Calu3 (cell line): ENCODE results near the gene XPO6. TPM values are rescaled to one million over a fixed set of nuclear protein-coding genes. Genes with fewer than 3 reads are reported as not detected.
A peak's percentile ranks its signal among the peaks of the same experiment; 100 is the strongest.

Source experiments
- BruUV-seq: library from RNA; stranded (reverse); fragments of 400-500 nt; replicated peaks from 2 replicates; lab custom pipeline; 2021; lab: Mats Ljungman, UMichigan
- CTCF ChIA-PET: fragments of 300-600 bp; sonication (Branson Sonifier 250); formaldehyde crosslinking; loops from one replicate; lab custom pipeline; 2022; ENCODE audit warnings: antibody characterized with exemption; lab: Charles Lee
- DNase-seq: peaks from one replicate; pipeline ENCODE4 v3.0.0; 2022
- H3K27ac Mint-ChIP-seq: one replicate; pipeline ENCODE4 v1.8.0; 2022; ENCODE audit warnings: mixed read lengths; ENCODE audit not compliant: unreplicated experiment
- H3K27me3 Mint-ChIP-seq: one replicate; pipeline ENCODE4 v1.8.0; 2022; ENCODE audit warnings: mixed read lengths; ENCODE audit not compliant: unreplicated experiment
- H3K36me3 Mint-ChIP-seq: one replicate; pipeline ENCODE4 v1.8.0; 2022; ENCODE audit warnings: mild to moderate bottlenecking, moderate library complexity, mixed read lengths; ENCODE audit not compliant: insufficient read depth, unreplicated experiment
- H3K4me1 Mint-ChIP-seq: one replicate; pipeline ENCODE4 v1.8.0; 2022; ENCODE audit warnings: mild to moderate bottlenecking, low read depth, mixed read lengths; ENCODE audit not compliant: unreplicated experiment
- H3K4me3 Mint-ChIP-seq: one replicate; pipeline ENCODE4 v1.8.0; 2022; ENCODE audit warnings: mild to moderate bottlenecking, low read depth, moderate library complexity, mixed read lengths; ENCODE audit not compliant: unreplicated experiment
- H3K9me3 Mint-ChIP-seq: one replicate; pipeline ENCODE4 v1.8.0; 2022; ENCODE audit warnings: low read depth, mixed read lengths; ENCODE audit not compliant: unreplicated experiment
- intact Hi-C: fragments of 100-400 bp; cut with micrococcal nuclease; formaldehyde crosslinking; loops from one replicate; pipeline ENCODE4 v1.10.0; 2022; ENCODE audit not compliant: unreplicated experiment
- total RNA-seq: library from RNA; stranded (reverse); gene quantifications from 2 replicates; pipeline ENCODE4 v1.2.3, GENCODE V29; 2022
- TF ChIP-seq, protein P1 (sequence below): fragments of 200-600 bp; IDR thresholded peaks from one replicate; pipeline ENCODE4 v1.8.0; 2022; ENCODE audit warnings: antibody characterized with exemption; ENCODE audit not compliant: unreplicated experiment

XPO6 gene
- total RNA-seq, 1 experiment from 2014 or later, result 149 TPM

DNA sequence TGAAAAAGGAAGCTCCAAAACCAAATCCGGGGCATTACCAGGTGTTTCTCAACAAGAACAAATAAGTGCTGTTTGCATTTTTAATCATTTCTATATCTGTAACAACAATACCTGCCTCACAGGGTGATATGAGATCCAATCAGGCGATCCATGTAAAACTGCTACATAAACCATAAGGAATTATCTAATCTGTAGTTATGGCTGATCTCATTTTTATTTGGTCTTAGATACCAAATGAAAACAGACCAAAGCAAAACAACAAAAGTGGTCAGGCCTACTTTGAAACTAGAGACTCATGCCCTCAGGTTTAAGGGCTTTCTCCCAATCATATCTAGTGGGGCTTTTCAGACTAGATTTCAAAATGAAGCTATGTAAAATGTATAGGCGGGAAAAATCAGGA lies 28.3 kb downstream of the XPO6 start:
- no TSS peak for BruUV-seq
- CTCF ChIA-PET, result interaction anchor here (0.6 to 0.7 kb wide), 3 partner anchors 9 to 258 kb away, joined by 3 to 8 read pairs (median 6); no protein-coding TSS in a partner anchor
- intact Hi-C loops, result no loop called here
- Mint-ChIP-seq H3K27ac (peak overlapping the region; percentile 17), H3K36me3 (peaks cover 40% of the 10 kb centered on the region), H3K27me3 (no peaks in the 10 kb centered on the region), H3K4me3 (no peak overlapping the region), H3K9me3 (no peaks in the 10 kb centered on the region), H3K4me1 (peaks cover 52% of the 10 kb centered on the region)
- TF ChIP-seq, protein P1, sequence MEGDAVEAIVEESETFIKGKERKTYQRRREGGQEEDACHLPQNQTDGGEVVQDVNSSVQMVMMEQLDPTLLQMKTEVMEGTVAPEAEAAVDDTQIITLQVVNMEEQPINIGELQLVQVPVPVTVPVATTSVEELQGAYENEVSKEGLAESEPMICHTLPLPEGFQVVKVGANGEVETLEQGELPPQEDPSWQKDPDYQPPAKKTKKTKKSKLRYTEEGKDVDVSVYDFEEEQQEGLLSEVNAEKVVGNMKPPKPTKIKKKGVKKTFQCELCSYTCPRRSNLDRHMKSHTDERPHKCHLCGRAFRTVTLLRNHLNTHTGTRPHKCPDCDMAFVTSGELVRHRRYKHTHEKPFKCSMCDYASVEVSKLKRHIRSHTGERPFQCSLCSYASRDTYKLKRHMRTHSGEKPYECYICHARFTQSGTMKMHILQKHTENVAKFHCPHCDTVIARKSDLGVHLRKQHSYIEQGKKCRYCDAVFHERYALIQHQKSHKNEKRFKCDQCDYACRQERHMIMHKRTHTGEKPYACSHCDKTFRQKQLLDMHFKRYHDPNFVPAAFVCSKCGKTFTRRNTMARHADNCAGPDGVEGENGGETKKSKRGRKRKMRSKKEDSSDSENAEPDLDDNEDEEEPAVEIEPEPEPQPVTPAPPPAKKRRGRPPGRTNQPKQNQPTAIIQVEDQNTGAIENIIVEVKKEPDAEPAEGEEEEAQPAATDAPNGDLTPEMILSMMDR, result no peak
- DNase-seq, result no peak

DNA sequence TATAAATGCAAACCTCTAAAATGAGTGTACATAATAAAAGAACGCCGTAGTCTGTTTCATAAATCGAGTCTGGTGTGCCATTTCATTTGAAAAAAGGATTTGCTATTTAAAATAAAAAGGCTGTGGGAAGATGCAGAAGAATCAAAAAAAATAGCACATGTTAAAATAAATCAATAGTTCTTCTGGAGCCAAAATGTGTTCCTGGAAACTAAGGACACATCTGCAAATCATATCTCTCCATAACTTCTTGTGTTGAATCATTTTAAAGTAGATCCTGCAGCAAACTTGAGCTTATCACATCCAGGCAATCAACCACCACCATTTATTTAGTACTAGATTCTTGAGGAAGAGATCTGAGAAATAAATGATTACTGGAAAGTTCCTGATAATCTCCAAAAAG lies 29.0 kb downstream of the XPO6 start:
- DNase-seq, result no peak
- H3K36me3 Mint-ChIP-seq, result peaks cover 38% of the 10 kb centered on the region
- intact Hi-C loops, result no loop called here
- no peaks in the 10 kb centered on the region for H3K27me3 Mint-ChIP-seq
- H3K4me3 Mint-ChIP-seq, result no peak overlapping the region
- TF ChIP-seq, protein P1, result no peak
- CTCF ChIA-PET, result no interaction called here
- H3K4me1 Mint-ChIP-seq, result peaks cover 52% of the 10 kb centered on the region
- no peaks in the 10 kb centered on the region for H3K9me3 Mint-ChIP-seq
- BruUV-seq, result no TSS peak
- H3K27ac Mint-ChIP-seq, result no peak overlapping the region

DNA sequence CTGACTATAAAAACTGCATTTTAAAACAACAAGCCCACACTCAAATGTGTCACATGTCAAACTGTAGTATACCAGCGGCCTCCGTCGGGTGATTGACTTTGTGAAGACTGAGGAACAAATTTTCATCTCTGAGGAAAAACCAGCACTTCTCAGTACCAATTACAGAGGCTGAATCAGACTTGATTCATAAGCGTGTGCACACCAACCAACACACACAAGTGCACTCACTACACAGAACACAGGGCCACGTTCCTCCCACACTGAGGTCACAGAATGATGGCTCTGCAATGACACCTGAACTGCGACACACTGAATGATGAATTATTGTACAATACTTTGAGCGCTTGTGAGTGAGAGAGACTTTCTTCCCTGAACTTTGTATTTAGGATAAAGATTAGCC lies 29.6 kb downstream of the XPO6 start:
- BruUV-seq, result no TSS peak
- TF ChIP-seq, protein P1, result no peak
- no peaks in the 10 kb centered on the region for H3K27me3 Mint-ChIP-seq
- no peak for DNase-seq
- H3K4me3 Mint-ChIP-seq, result peak overlapping the region; percentile 3
- H3K27ac Mint-ChIP-seq, result peak overlapping the region; percentile 23
- intact Hi-C loops, result no loop called here
- peaks cover 50% of the 10 kb centered on the region for H3K4me1 Mint-ChIP-seq
- H3K36me3 Mint-ChIP-seq, result peaks cover 38% of the 10 kb centered on the region
- H3K9me3 Mint-ChIP-seq, result no peaks in the 10 kb centered on the region
- CTCF ChIA-PET, result no interaction called here

DNA sequence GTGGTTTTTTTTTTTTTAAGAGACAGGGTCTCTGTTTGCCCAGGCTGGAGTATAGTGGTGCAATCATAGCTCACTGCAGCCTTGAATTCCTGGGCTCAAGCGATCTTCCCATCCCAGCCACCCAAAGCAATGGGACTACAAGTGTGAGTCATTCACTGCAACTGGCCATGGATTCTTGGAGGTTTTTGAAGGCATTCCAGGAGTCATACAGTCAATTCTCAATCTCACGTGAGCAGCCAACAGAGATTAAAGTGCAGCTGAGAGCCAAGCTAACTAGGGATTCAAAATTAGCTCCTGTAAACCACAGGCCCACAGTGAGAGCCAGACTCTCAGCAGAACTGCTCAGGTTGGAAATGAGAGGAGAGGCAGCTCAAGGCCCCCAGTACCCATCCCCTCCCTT lies 30.2 kb downstream of the XPO6 start:
- Mint-ChIP-seq H3K36me3 (peaks cover 44% of the 10 kb centered on the region), H3K4me3 (no peak overlapping the region), H3K27ac (peak overlapping the region; percentile 23), H3K9me3 (no peaks in the 10 kb centered on the region), H3K4me1 (peaks cover 44% of the 10 kb centered on the region), H3K27me3 (no peaks in the 10 kb centered on the region)
- TF ChIP-seq, protein P1, result no peak
- intact Hi-C loops, result no loop called here
- CTCF ChIA-PET, result no interaction called here
- BruUV-seq, result no TSS peak
- DNase-seq, result peak; percentile 52
